Activated naive CD4-positive, alpha-beta T cell treated with anti-CD3 and anti-CD28 coated beads for 36 hours (primary cell): ENCODE measurements around the gene FOXP1. TPM values are rescaled to one million over a fixed set of nuclear protein-coding genes. Genes with fewer than 3 reads are reported as not detected.

Source experiments
- CTCF ChIA-PET: fragments of 350-600 bp; sonication (Branson Sonifier 250); formaldehyde crosslinking; loops from one replicate; lab custom pipeline; 2021; ENCODE audit warnings: antibody characterized with exemption; lab: Charles Lee
- DNase-seq: peaks from one replicate; pipeline ENCODE4 v3.0.0-alpha.2; 2020
- H3K27ac Mint-ChIP-seq: one replicate; pipeline ENCODE4 v1.8.0; 2021; ENCODE audit warnings: mild to moderate bottlenecking, mixed read lengths
- H3K27me3 Mint-ChIP-seq: one replicate; pipeline ENCODE4 v1.8.0; 2021; ENCODE audit warnings: low read depth, mixed read lengths
- H3K36me3 Mint-ChIP-seq: one replicate; pipeline ENCODE4 v1.8.0; 2021; ENCODE audit warnings: low read depth, mixed read lengths
- H3K4me1 Mint-ChIP-seq: one replicate; pipeline ENCODE4 v1.8.0; 2021; ENCODE audit warnings: low read depth, mixed read lengths
- H3K4me3 Mint-ChIP-seq: one replicate; pipeline ENCODE4 v1.8.0; 2021; ENCODE audit warnings: mild to moderate bottlenecking, moderate library complexity, mixed read lengths
- H3K9me3 Mint-ChIP-seq: one replicate; pipeline ENCODE4 v1.8.0; 2021; ENCODE audit warnings: mixed read lengths
- intact Hi-C: fragments of 100-400 bp; cut with micrococcal nuclease; formaldehyde crosslinking; loops from one replicate; pipeline ENCODE4 v1.15.1; 2023
- total RNA-seq, 2 experiments: library from RNA; stranded (reverse); gene quantifications; one replicate each; pipeline ENCODE4 v1.2.3, GENCODE V29; 2021

The FOXP1 gene
- total RNA-seq, 2 experiments from 2014 or later: 95.2 to 97.4 TPM

GRCh38 chr3:71585887-71586809 lies 2.6 kb upstream of the FOXP1 start:
- Mint-ChIP-seq H3K4me3 (no peak overlapping the region), H3K27ac (no peak overlapping the region)

GRCh38 chr3:71585131-71585530 lies 1.6 kb upstream of the FOXP1 start:
- intact Hi-C loops: loop anchor here (1.0 to 5.0 kb wide), 5 partner anchors 56 to 1053 kb away; no protein-coding TSS in a partner anchor
- H3K9me3 Mint-ChIP-seq: peaks cover under 1% of the 10 kb centered on the region
- peaks cover 35% of the 10 kb centered on the region for H3K4me1 Mint-ChIP-seq
- peak overlapping the region; percentile 92 for H3K4me3 Mint-ChIP-seq
- peak overlapping the region; percentile 95 for H3K27ac Mint-ChIP-seq
- peaks cover 7% of the 10 kb centered on the region for H3K36me3 Mint-ChIP-seq
- no peak for DNase-seq
- CTCF ChIA-PET: interaction anchor here (0.6 to 2.2 kb wide), 15 partner anchors 15 to 1054 kb away, joined by 3 to 7 read pairs (median 4); no protein-coding TSS in a partner anchor
- H3K27me3 Mint-ChIP-seq: no peaks in the 10 kb centered on the region

More at GRCh38 chr3:71585887-71586809, 2.6 kb upstream of the FOXP1 start:
- Mint-ChIP-seq H3K4me1 (peaks cover 28% of the 10 kb centered on the region), H3K9me3 (peaks cover 2% of the 10 kb centered on the region), H3K36me3 (peaks cover 7% of the 10 kb centered on the region), H3K27me3 (no peaks in the 10 kb centered on the region)
- intact Hi-C loops: loop anchor here (1.0 to 5.0 kb wide), 13 partner anchors 57 to 1054 kb away; no protein-coding TSS in a partner anchor
- peak; percentile 49 for DNase-seq
- CTCF ChIA-PET: interaction anchor here (0.6 to 2.7 kb wide), 29 partner anchors 11 to 1154 kb away, joined by 3 to 11 read pairs (median 3); no protein-coding TSS in a partner anchor

- H3K4me1 Mint-ChIP-seq: peaks cover 42% of the 10 kb centered on the region
Measured at GRCh38 chr3:71584394-71585011, 975 bp upstream of the FOXP1 start.

GRCh38 chr3:71582612-71583565 lies 639 bp downstream of the FOXP1 start:
- Mint-ChIP-seq H3K27me3 (no peaks in the 10 kb centered on the region), H3K4me1 (peaks cover 50% of the 10 kb centered on the region)
- CTCF ChIA-PET: no interaction called here

More at GRCh38 chr3:71584394-71585011, 975 bp upstream of the FOXP1 start:
- peak; percentile 78 for DNase-seq
- peak overlapping the region; percentile 92 for H3K4me3 Mint-ChIP-seq
- CTCF ChIA-PET: interaction anchor here (0.6 to 2.2 kb wide), 9 partner anchors 16 to 342 kb away, joined by 3 to 7 read pairs (median 4); no protein-coding TSS in a partner anchor
- H3K27me3 Mint-ChIP-seq: no peaks in the 10 kb centered on the region
- H3K27ac Mint-ChIP-seq: peak overlapping the region; percentile 95
- intact Hi-C loops: loop anchor here (1.0 to 5.0 kb wide), 8 partner anchors 56 to 1052 kb away; no protein-coding TSS in a partner anchor
- no peaks in the 10 kb centered on the region for H3K9me3 Mint-ChIP-seq
- H3K36me3 Mint-ChIP-seq: peaks cover 7% of the 10 kb centered on the region

GRCh38 chr3:71582036-71582611 lies 1.4 kb downstream of the FOXP1 start:
- DNase-seq: peak; percentile 61
- H3K4me1 Mint-ChIP-seq: peaks cover 49% of the 10 kb centered on the region
- CTCF ChIA-PET: no interaction called here

More at GRCh38 chr3:71582612-71583565, 639 bp downstream of the FOXP1 start:
- H3K36me3 Mint-ChIP-seq: peaks cover 7% of the 10 kb centered on the region
- H3K4me3 Mint-ChIP-seq: peak overlapping the region; percentile 95
- intact Hi-C loops: loop anchor here (1.0 to 5.0 kb wide), 7 partner anchors 94 to 519 kb away; no protein-coding TSS in a partner anchor
- DNase-seq: peak; percentile 78
- peak overlapping the region; percentile 99 for H3K27ac Mint-ChIP-seq
- H3K9me3 Mint-ChIP-seq: no peaks in the 10 kb centered on the region

GRCh38 chr3:71581457-71582035 lies 2.0 kb downstream of the FOXP1 start:
- H3K36me3 Mint-ChIP-seq: peaks cover 7% of the 10 kb centered on the region
- H3K4me1 Mint-ChIP-seq: peaks cover 47% of the 10 kb centered on the region
- CTCF ChIA-PET: no interaction called here

More at GRCh38 chr3:71582036-71582611, 1.4 kb downstream of the FOXP1 start:
- peaks cover 7% of the 10 kb centered on the region for H3K36me3 Mint-ChIP-seq
- no peaks in the 10 kb centered on the region for H3K9me3 Mint-ChIP-seq
- peak overlapping the region; percentile 99 for H3K27ac Mint-ChIP-seq
- peak overlapping the region; percentile 95 for H3K4me3 Mint-ChIP-seq
- no peaks in the 10 kb centered on the region for H3K27me3 Mint-ChIP-seq
- intact Hi-C loops: loop anchor here (1.0 to 5.0 kb wide), 6 partner anchors 137 to 518 kb away; no protein-coding TSS in a partner anchor

GRCh38 chr3:71580636-71581456 lies 2.7 kb downstream of the FOXP1 start:
- no peak for DNase-seq
- Mint-ChIP-seq H3K27me3 (no peaks in the 10 kb centered on the region), H3K36me3 (peaks cover 7% of the 10 kb centered on the region), H3K27ac (peak overlapping the region; percentile 99), H3K9me3 (no peaks in the 10 kb centered on the region), H3K4me3 (peak overlapping the region; percentile 95), H3K4me1 (peaks cover 41% of the 10 kb centered on the region)
- intact Hi-C loops: loop anchor here (2.0 to 5.0 kb wide), 2 partner anchors 68 to 494 kb away; no protein-coding TSS in a partner anchor
- CTCF ChIA-PET: interaction anchor here (0.7 kb wide), 2 partner anchors 267 to 507 kb away, joined by 3 to 4 read pairs; no protein-coding TSS in a partner anchor

More at GRCh38 chr3:71581457-71582035, 2.0 kb downstream of the FOXP1 start:
- intact Hi-C loops: loop anchor here (1.0 to 5.0 kb wide), 7 partner anchors 69 to 517 kb away; no protein-coding TSS in a partner anchor
- Mint-ChIP-seq H3K9me3 (no peaks in the 10 kb centered on the region), H3K4me3 (peak overlapping the region; percentile 95), H3K27ac (peak overlapping the region; percentile 99), H3K27me3 (no peaks in the 10 kb centered on the region)
- peak; percentile 39 for DNase-seq

- intact Hi-C loops: loop anchor here (2.0 to 5.0 kb wide), 2 partner anchors 67 to 493 kb away; no protein-coding TSS in a partner anchor
- Mint-ChIP-seq H3K27me3 (no peaks in the 10 kb centered on the region), H3K36me3 (peaks cover 7% of the 10 kb centered on the region), H3K27ac (peak overlapping the region; percentile 99), H3K4me1 (peaks cover 33% of the 10 kb centered on the region), H3K4me3 (peak overlapping the region; percentile 95), H3K9me3 (no peaks in the 10 kb centered on the region)
- peak; percentile 35 for DNase-seq
- CTCF ChIA-PET: interaction anchor here (0.6 to 0.7 kb wide), 4 partner anchors 33 to 506 kb away, joined by 3 to 4 read pairs (median 4); no protein-coding TSS in a partner anchor
Measured at GRCh38 chr3:71579935-71580406, 3.6 kb downstream of the FOXP1 start.

GRCh38 chr3:71579326-71579934 lies 4.1 kb downstream of the FOXP1 start:
- Mint-ChIP-seq H3K36me3 (peaks cover 7% of the 10 kb centered on the region), H3K27me3 (no peaks in the 10 kb centered on the region), H3K9me3 (no peaks in the 10 kb centered on the region), H3K4me1 (peaks cover 30% of the 10 kb centered on the region), H3K27ac (no peak overlapping the region), H3K4me3 (peak overlapping the region; percentile 95)
- CTCF ChIA-PET: interaction anchor here (0.6 to 0.7 kb wide), 2 partner anchors 45 to 337 kb away, joined by 3 read pairs; no protein-coding TSS in a partner anchor
- intact Hi-C loops: no loop called here
- DNase-seq: no peak
